ENCODE measurements around the gene GAS2L2.

DNA sequence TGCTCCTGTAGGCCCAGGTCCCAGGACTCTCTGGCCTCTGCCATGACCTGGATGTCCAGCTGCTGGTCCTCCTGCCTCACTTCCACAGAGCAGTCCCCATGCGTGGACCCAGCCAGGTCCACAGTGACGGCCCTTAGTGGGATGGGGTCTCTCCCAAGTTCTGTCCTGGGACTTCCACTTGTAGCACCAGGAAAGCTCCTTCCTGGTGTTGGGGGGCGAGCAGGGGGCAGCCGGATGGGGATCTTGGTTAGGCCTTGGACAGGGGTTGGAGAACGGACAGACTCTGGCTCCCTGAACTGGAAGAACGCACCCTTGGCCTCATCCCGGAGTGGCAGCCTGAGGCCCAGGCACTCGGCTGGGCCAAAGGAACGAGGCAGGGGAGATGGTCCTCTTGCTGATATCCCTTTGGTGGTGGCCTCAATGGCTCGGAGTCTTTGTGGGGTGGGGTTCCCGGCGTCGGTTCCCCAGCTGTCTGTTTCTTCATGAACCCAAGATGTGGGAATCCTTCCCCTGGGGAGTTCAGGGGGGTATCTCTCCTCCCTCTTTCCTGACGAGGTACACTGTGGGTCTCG is 7.2 kb downstream of the GAS2L2 start:
- TF ChIP-seq ESRRG (CRISPR knock-in tag; IDR thresholded peaks at IDR 0.05) (no peak), ZFP3 (CRISPR knock-in tag; IDR thresholded peaks at IDR 0.05) (no peak), TCF4 (CRISPR knock-in tag; IDR thresholded peaks at IDR 0.05; ENCODE audit: borderline replicate concordance) (no peak), ZNF565 (CRISPR knock-in tag; conservative IDR thresholded peaks at IDR 0.05; ENCODE audit: low read depth) (no peak), ARNTL (CRISPR knock-in tag; IDR thresholded peaks at IDR 0.05; ENCODE audit: borderline replicate concordance, low read depth) (no peak), GLIS3 (CRISPR knock-in tag; IDR thresholded peaks at IDR 0.05) (no peak), OSR1 (CRISPR knock-in tag; IDR thresholded peaks at IDR 0.05) (no peak), RARB (CRISPR knock-in tag; IDR thresholded peaks at IDR 0.05) (no peak), TOX (CRISPR knock-in tag; IDR thresholded peaks at IDR 0.05; ENCODE audit: borderline replicate concordance) (no peak), ISL1 (CRISPR knock-in tag; IDR thresholded peaks at IDR 0.05) (no peak), SNAI2 (CRISPR knock-in tag; IDR thresholded peaks at IDR 0.05) (no peak)
- TF ChIP-seq, protein P1, sequence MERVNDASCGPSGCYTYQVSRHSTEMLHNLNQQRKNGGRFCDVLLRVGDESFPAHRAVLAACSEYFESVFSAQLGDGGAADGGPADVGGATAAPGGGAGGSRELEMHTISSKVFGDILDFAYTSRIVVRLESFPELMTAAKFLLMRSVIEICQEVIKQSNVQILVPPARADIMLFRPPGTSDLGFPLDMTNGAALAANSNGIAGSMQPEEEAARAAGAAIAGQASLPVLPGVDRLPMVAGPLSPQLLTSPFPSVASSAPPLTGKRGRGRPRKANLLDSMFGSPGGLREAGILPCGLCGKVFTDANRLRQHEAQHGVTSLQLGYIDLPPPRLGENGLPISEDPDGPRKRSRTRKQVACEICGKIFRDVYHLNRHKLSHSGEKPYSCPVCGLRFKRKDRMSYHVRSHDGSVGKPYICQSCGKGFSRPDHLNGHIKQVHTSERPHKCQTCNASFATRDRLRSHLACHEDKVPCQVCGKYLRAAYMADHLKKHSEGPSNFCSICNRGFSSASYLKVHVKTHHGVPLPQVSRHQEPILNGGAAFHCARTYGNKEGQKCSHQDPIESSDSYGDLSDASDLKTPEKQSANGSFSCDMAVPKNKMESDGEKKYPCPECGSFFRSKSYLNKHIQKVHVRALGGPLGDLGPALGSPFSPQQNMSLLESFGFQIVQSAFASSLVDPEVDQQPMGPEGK (CRISPR knock-in tag; IDR thresholded peaks at IDR 0.05; ENCODE audit: borderline replicate concordance) = no peak
- TF ChIP-seq, protein P2, sequence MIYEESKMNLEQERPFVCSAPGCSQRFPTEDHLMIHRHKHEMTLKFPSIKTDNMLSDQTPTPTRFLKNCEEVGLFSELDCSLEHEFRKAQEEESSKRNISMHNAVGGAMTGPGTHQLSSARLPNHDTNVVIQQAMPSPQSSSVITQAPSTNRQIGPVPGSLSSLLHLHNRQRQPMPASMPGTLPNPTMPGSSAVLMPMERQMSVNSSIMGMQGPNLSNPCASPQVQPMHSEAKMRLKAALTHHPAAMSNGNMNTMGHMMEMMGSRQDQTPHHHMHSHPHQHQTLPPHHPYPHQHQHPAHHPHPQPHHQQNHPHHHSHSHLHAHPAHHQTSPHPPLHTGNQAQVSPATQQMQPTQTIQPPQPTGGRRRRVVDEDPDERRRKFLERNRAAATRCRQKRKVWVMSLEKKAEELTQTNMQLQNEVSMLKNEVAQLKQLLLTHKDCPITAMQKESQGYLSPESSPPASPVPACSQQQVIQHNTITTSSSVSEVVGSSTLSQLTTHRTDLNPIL (CRISPR knock-in tag; IDR thresholded peaks at IDR 0.05; ENCODE audit: low read depth) = no peak
